IMR-90 (cell line): ENCODE data around the gene AMOTL1. TPM values are rescaled to one million over a fixed set of nuclear protein-coding genes. Genes with fewer than 3 reads are reported as not detected.

Experiments used
- ATAC-seq: fragments of 200-7000 bp; cut with Tn5 transposase; 2 replicates; pipeline ENCODE4 v1.9.1; 2020; ENCODE audit warnings: low read depth, mild to moderate bottlenecking, moderate library complexity
- BruUV-seq: library from RNA; stranded (reverse); fragments of 400-500 nt; replicated peaks from 2 replicates; lab custom pipeline; 2021; lab: Mats Ljungman, UMichigan
- CTCF ChIA-PET: fragments of 300-600 bp; formaldehyde crosslinking; extraction: SDS; loops from one replicate; lab custom pipeline; 2021; ENCODE audit warnings: antibody characterized with exemption; lab: Yijun Ruan, JAX
- POLR2A ChIA-PET: fragments of 300-600 bp; sonication (Branson Sonifier 250); formaldehyde crosslinking; loops from one replicate; lab custom pipeline; 2022; ENCODE audit warnings: antibody characterized with exemption; ENCODE audit not compliant: unreplicated experiment; lab: Charles Lee
- DNase-seq: peaks from one replicate; pipeline ENCODE4 v3.0.0; 2013
- H2AFZ ChIP-seq: replicated peaks from 2 replicates; pipeline ENCODE3; 2013; ENCODE audit warnings: low read length, mild to moderate bottlenecking; ENCODE audit not compliant: poor library complexity
- H2AK5ac ChIP-seq: 2 replicates; pipeline ENCODE4 v1.6.1; 2013; ENCODE audit warnings: low read depth, low read length, inconsistent platforms
- H2AK9ac ChIP-seq: replicated peaks from 2 replicates; pipeline ENCODE3; 2013; ENCODE audit warnings: mild to moderate bottlenecking, low read depth, low read length, moderate library complexity; ENCODE audit not compliant: poor library complexity
- H2BK120ac ChIP-seq: 2 replicates; pipeline ENCODE4 v1.6.1; 2013; ENCODE audit warnings: low read depth, low read length, inconsistent platforms
- H2BK15ac ChIP-seq: 3 replicates; pipeline ENCODE4 v1.6.1; 2013; ENCODE audit warnings: low read depth, low read length, inconsistent platforms
- H2BK20ac ChIP-seq: 2 replicates; pipeline ENCODE4 v1.6.1; 2013; ENCODE audit warnings: low read depth, mild to moderate bottlenecking, inconsistent platforms, low read length, moderate library complexity
- H2BK5ac ChIP-seq: 2 replicates; pipeline ENCODE4 v1.6.1; 2013; ENCODE audit warnings: mild to moderate bottlenecking, low read depth, low read length, inconsistent platforms; ENCODE audit not compliant: poor library complexity, severe bottlenecking
- H3K14ac ChIP-seq: replicated peaks from 2 replicates; pipeline ENCODE4 v1.6.1; 2013; ENCODE audit warnings: low read depth, low read length, inconsistent platforms
- H3K18ac ChIP-seq: 2 replicates; pipeline ENCODE4 v1.6.1; 2013; ENCODE audit warnings: low read depth, low read length, control low read depth
- H3K23ac ChIP-seq: 2 replicates; pipeline ENCODE4 v1.6.1; 2013; ENCODE audit warnings: low read depth, low read length, inconsistent platforms
- H3K27ac ChIP-seq: 2 replicates; pipeline ENCODE4 v1.5.1; 2013; ENCODE audit warnings: mild to moderate bottlenecking, control low read depth, low read length; ENCODE audit not compliant: insufficient read depth
- H3K27me3 ChIP-seq: 2 replicates; pipeline ENCODE4 v1.6.1; 2013; ENCODE audit warnings: low read length; ENCODE audit not compliant: control insufficient read depth, insufficient read depth
- H3K36me3 ChIP-seq: 2 replicates; pipeline ENCODE4 v1.6.1; 2013; ENCODE audit warnings: low read length, mixed read lengths; ENCODE audit not compliant: control insufficient read depth, insufficient read depth
- H3K4ac ChIP-seq: 2 replicates; pipeline ENCODE4 v1.6.1; 2013; ENCODE audit warnings: low read depth, low read length, inconsistent platforms
- H3K4me1 ChIP-seq: 2 replicates; pipeline ENCODE4 v1.6.1; 2013; ENCODE audit warnings: low read length, mixed read lengths; ENCODE audit not compliant: control insufficient read depth, insufficient read depth
- H3K4me2 ChIP-seq: 2 replicates; pipeline ENCODE4 v1.6.1; 2013; ENCODE audit warnings: low read depth, mild to moderate bottlenecking, control low read depth, low read length, moderate library complexity
- H3K4me3 ChIP-seq: 2 replicates; pipeline ENCODE4 v1.5.1; 2013; ENCODE audit warnings: low read depth, mild to moderate bottlenecking, control low read depth, low read length, moderate library complexity; ENCODE audit not compliant: insufficient read depth
- H3K56ac ChIP-seq: 2 replicates; pipeline ENCODE4 v1.6.1; 2013; ENCODE audit warnings: low read length, inconsistent platforms; ENCODE audit not compliant: insufficient read depth; ENCODE audit errors: extremely low read depth
- H3K79me1 ChIP-seq, 2 experiments: 2 replicates each; pipeline ENCODE4 v1.6.1; 2013; ENCODE audit warnings: low read length in 2 of 2, inconsistent platforms in 1 of 2, low read depth in 1 of 2
- H3K9ac ChIP-seq: 2 replicates; pipeline ENCODE4 v1.6.1; 2013; ENCODE audit warnings: low read depth, low read length, control low read depth
- H3K9me1 ChIP-seq: 2 replicates; pipeline ENCODE4 v1.6.1; 2013; ENCODE audit warnings: low read length, inconsistent platforms; ENCODE audit not compliant: insufficient read depth
- H3K9me3 ChIP-seq: 2 replicates; pipeline ENCODE4 v1.6.1; 2013; ENCODE audit warnings: low read length; ENCODE audit not compliant: control insufficient read depth, insufficient read depth
- H4K20me1 ChIP-seq: 2 replicates; pipeline ENCODE4 v1.6.1; 2013; ENCODE audit warnings: low read length, inconsistent platforms; ENCODE audit not compliant: insufficient read depth
- H4K5ac ChIP-seq: 2 replicates; pipeline ENCODE4 v1.6.1; 2013; ENCODE audit warnings: mild to moderate bottlenecking, low read depth, low read length, control low read depth
- H4K8ac ChIP-seq, 2 experiments: 2 replicates each; pipeline ENCODE4 v1.6.1; 2013; ENCODE audit warnings: low read depth in 2 of 2, low read length in 2 of 2, control low read depth in 1 of 2, inconsistent platforms in 1 of 2
- H4K91ac ChIP-seq: 2 replicates; pipeline ENCODE4 v1.6.1; 2013; ENCODE audit warnings: low read depth, low read length, inconsistent platforms; ENCODE audit not compliant: insufficient read depth
- BHLHE40 ChIP-seq: fragments of 150-350 bp; IDR thresholded peaks from 2 replicates; pipeline ENCODE4 v1.6.1; 2016; ENCODE audit warnings: mild to moderate bottlenecking, low read depth, low read length
- CEBPB ChIP-seq: IDR thresholded peaks from 2 replicates; pipeline ENCODE4 v1.6.1; 2012; ENCODE audit warnings: low read depth, low read length, improper control_type of control experiment
- MAZ ChIP-seq: IDR thresholded peaks from 2 replicates; pipeline ENCODE4 v1.6.1; 2012; ENCODE audit warnings: low read depth, mild to moderate bottlenecking, low read length, improper control_type of control experiment, moderate library complexity, borderline replicate concordance
- MXI1 ChIP-seq: IDR thresholded peaks from 2 replicates; pipeline ENCODE4 v1.6.1; 2012; ENCODE audit warnings: low read depth, mild to moderate bottlenecking, low read length, moderate library complexity, borderline replicate concordance
- NFE2L2 ChIP-seq: fragments of 150-350 bp; IDR thresholded peaks from 2 replicates; pipeline ENCODE4 v1.6.1; 2016; ENCODE audit warnings: low read depth, mild to moderate bottlenecking, low read length
- RAD21 ChIP-seq: IDR thresholded peaks from 2 replicates; pipeline ENCODE4 v1.6.1; 2012; ENCODE audit warnings: low read length, improper control_type of control experiment
- RCOR1 ChIP-seq: IDR thresholded peaks from 2 replicates; pipeline ENCODE4 v1.6.1; 2012; ENCODE audit warnings: mild to moderate bottlenecking, low read length, improper control_type of control experiment; ENCODE audit not compliant: insufficient replicate concordance
- SMC3 ChIP-seq: fragments of 150-350 bp; IDR thresholded peaks from 2 replicates; pipeline ENCODE4 v1.6.1; 2016; ENCODE audit warnings: low read depth, mild to moderate bottlenecking, antibody characterized with exemption, low read length, moderate library complexity
- WGBS, 2 experiments: methylation state at CpG; one replicate each; pipeline versions ENCODE4 v1.1.5 to v1.1.7; 2013; ENCODE audit warnings: missing lambda C conversion rate in 2 of 2; ENCODE audit not compliant: insufficient read length in 1 of 2; ENCODE audit errors: extremely low coverage in 2 of 2; 5-methylcytosine and 5-hydroxymethylcytosine counted together
- dilution Hi-C: fragments of 300-500 bp; cut with HindIII; formaldehyde crosslinking; loops from one replicate; pipeline ENCODE4 v1.14.3; 2018; ENCODE audit warnings: low sequenced_read_pairs; ENCODE audit not compliant: unreplicated experiment
- in situ Hi-C: fragments of 300-500 bp; cut with MboI; formaldehyde crosslinking; loops from 3 replicates; pipeline ENCODE4 v1.14.3; 2019; ENCODE audit warnings: low sequenced_read_pairs, inconsistent platforms, mixed read lengths
- intact Hi-C: fragments of 100-400 bp; cut with micrococcal nuclease; formaldehyde crosslinking; loops from 2 replicates; pipeline ENCODE4 v1.10.0; 2022
- polyA plus RNA-seq, 3 experiments: library from polyadenylated mRNA; depleted of rRNA; stranded (reverse); fragments of >200 nt; gene quantifications; 2 replicates each; pipeline ENCODE4 v1.2.3, GENCODE V29; 2012; ENCODE audit warnings: low replicate concordance in 1 of 3
- total RNA-seq: library from RNA; depleted of rRNA; stranded (reverse); fragments of >200 nt; gene quantifications from 2 replicates; pipeline ENCODE4 v1.2.3, GENCODE V29; 2012
- TF ChIP-seq, protein P1 (sequence below): conservative IDR thresholded peaks from 2 replicates; pipeline ENCODE4 v1.5.1; 2012; ENCODE audit warnings: mild to moderate bottlenecking, low read depth, low read length, improper control_type of control experiment
- TF ChIP-seq, protein P2 (sequence below): fragments of 150-350 bp; IDR thresholded peaks from 2 replicates; pipeline ENCODE4 v1.6.1; 2017; ENCODE audit warnings: mild to moderate bottlenecking, antibody characterized with exemption, low read length, low read depth
- TF ChIP-seq, protein P3 (sequence below): fragments of 150-350 bp; IDR thresholded peaks from 2 replicates; pipeline ENCODE4 v1.6.1; 2016; ENCODE audit warnings: low read depth, mild to moderate bottlenecking, low read length, moderate library complexity, borderline replicate concordance

AMOTL1 gene
- total and polyA plus RNA-seq, 2 of the 4 experiments (the other 2 are of a cell fraction): 18.6 to 49.5 TPM

DNA sequence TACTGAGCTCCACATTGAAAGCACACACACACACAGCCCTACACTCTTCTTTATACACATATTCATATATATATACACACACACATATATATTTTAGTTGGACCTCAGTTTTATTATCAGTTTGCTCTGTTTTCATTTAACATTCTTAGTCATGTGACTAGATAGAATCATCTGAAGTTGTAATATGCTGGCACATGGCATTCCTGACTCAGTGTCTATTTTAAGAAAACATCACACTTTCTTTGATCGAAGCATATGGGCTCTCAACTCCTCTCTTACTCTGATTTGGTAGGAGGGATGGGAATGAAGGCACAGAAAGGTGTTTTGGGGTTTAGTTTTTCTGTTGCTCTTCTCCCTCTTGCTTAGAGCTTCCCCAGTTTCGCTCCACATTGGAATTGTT is 24.8 kb downstream of the AMOTL1 start:
- ChIA-PET CTCF (no interaction called here), POLR2A (no interaction called here)
- no peak overlapping the region for H2BK120ac ChIP-seq
- no peak overlapping the region for H3K4me3 ChIP-seq
- intact Hi-C loops: no loop called here
- TF ChIP-seq, protein P1, sequence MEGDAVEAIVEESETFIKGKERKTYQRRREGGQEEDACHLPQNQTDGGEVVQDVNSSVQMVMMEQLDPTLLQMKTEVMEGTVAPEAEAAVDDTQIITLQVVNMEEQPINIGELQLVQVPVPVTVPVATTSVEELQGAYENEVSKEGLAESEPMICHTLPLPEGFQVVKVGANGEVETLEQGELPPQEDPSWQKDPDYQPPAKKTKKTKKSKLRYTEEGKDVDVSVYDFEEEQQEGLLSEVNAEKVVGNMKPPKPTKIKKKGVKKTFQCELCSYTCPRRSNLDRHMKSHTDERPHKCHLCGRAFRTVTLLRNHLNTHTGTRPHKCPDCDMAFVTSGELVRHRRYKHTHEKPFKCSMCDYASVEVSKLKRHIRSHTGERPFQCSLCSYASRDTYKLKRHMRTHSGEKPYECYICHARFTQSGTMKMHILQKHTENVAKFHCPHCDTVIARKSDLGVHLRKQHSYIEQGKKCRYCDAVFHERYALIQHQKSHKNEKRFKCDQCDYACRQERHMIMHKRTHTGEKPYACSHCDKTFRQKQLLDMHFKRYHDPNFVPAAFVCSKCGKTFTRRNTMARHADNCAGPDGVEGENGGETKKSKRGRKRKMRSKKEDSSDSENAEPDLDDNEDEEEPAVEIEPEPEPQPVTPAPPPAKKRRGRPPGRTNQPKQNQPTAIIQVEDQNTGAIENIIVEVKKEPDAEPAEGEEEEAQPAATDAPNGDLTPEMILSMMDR: no peak
- TF ChIP-seq NFE2L2: no peak
- TF ChIP-seq, protein P2, sequence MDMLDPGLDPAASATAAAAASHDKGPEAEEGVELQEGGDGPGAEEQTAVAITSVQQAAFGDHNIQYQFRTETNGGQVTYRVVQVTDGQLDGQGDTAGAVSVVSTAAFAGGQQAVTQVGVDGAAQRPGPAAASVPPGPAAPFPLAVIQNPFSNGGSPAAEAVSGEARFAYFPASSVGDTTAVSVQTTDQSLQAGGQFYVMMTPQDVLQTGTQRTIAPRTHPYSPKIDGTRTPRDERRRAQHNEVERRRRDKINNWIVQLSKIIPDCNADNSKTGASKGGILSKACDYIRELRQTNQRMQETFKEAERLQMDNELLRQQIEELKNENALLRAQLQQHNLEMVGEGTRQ: peak; percentile 71
- no peak for TF ChIP-seq CEBPB
- TF ChIP-seq SMC3: no peak
- TF ChIP-seq RCOR1: no peak
- no peak for TF ChIP-seq MXI1
- TF ChIP-seq RAD21: no peak
- peak; percentile 58; the same call in 1 of the 2 replicates for TF ChIP-seq BHLHE40
- no peak for TF ChIP-seq MAZ
- TF ChIP-seq, protein P3, sequence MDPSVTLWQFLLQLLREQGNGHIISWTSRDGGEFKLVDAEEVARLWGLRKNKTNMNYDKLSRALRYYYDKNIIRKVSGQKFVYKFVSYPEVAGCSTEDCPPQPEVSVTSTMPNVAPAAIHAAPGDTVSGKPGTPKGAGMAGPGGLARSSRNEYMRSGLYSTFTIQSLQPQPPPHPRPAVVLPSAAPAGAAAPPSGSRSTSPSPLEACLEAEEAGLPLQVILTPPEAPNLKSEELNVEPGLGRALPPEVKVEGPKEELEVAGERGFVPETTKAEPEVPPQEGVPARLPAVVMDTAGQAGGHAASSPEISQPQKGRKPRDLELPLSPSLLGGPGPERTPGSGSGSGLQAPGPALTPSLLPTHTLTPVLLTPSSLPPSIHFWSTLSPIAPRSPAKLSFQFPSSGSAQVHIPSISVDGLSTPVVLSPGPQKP: no peak
- no peak overlapping the region for H2BK15ac ChIP-seq
- H3K4ac ChIP-seq: peak overlapping the region; percentile 23
- dilution Hi-C loops: no loop called here
- H3K9me1 ChIP-seq: peaks cover 31% of the 10 kb centered on the region
- H3K9me3 ChIP-seq: no peaks in the 10 kb centered on the region
- peaks cover 40% of the 10 kb centered on the region for H3K4me1 ChIP-seq
- H3K23ac ChIP-seq: peak overlapping the region; percentile 26; the same call in 1 of the 2 replicates
- no peak for ATAC-seq
- in situ Hi-C loops: no loop called here
- no peak overlapping the region for H3K9ac ChIP-seq
- H2AK9ac ChIP-seq: no peak overlapping the region
- peak overlapping the region in 1 of 2 experiments; percentile 18; a peak in 1 of 4 replicates for H4K8ac ChIP-seq
- H3K27me3 ChIP-seq: no peaks in the 10 kb centered on the region
- H3K56ac ChIP-seq: no peak overlapping the region
- H4K91ac ChIP-seq: no peak overlapping the region; the same call in 1 of the 2 replicates
- H4K5ac ChIP-seq: no peak overlapping the region
- H3K18ac ChIP-seq: peak overlapping the region; percentile 40; the same call in 1 of the 2 replicates
- H3K14ac ChIP-seq: no peak overlapping the region
- BruUV-seq: no TSS peak
- H2AK5ac ChIP-seq: 0 out of 2 replicates have a peak overlapping the region, but pooled peaks have one; percentile 60
- H2BK20ac ChIP-seq: no peak overlapping the region
- H2AFZ ChIP-seq: no peak overlapping the region
- peak overlapping the region; percentile 22; the same call in 1 of the 2 replicates for H3K4me2 ChIP-seq
- peaks cover 34 to 90% of the 10 kb centered on the region in 2 experiments for H3K79me1 ChIP-seq
- no peaks in the 10 kb centered on the region for H3K36me3 ChIP-seq
- peaks cover 49% of the 10 kb centered on the region for H4K20me1 ChIP-seq
- H3K27ac ChIP-seq: peak overlapping the region; percentile 14; the same call in 1 of the 2 replicates
- no peak overlapping the region for H2BK5ac ChIP-seq
- no CpG with 5 or more reads among the region's 2 CpGs for WGBS, 2 experiments
- peak; percentile 65 for DNase-seq
